Kidney epithelial cell (primary cell): Measurements from ENCODE around the gene PTCD1. TPM values are rescaled to one million over a fixed set of nuclear protein-coding genes. Genes with fewer than 3 reads are reported as not detected.
A peak's percentile ranks its signal among the peaks of the same experiment; 100 is the strongest.

Source experiments
- DNase-seq: peaks from one replicate; pipeline ENCODE4 v3.0.0-alpha.2; 2010; ENCODE audit warnings: low read depth
- H3K27me3 ChIP-seq: 2 replicates; pipeline ENCODE4 v1.6.0; 2011; ENCODE audit warnings: low read length; ENCODE audit not compliant: control insufficient read depth, insufficient read depth
- H3K36me3 ChIP-seq: 2 replicates; pipeline ENCODE4 v1.5.1; 2011; ENCODE audit warnings: low read length; ENCODE audit not compliant: control insufficient read depth, insufficient read depth
- H3K4me3 ChIP-seq: 2 replicates; pipeline ENCODE4 v1.5.1; 2011; ENCODE audit warnings: low read depth, mild to moderate bottlenecking, control low read depth, low read length
- CTCF ChIP-seq: IDR thresholded peaks from 2 replicates; pipeline ENCODE4 v1.5.1; 2011; ENCODE audit warnings: mild to moderate bottlenecking, moderate library complexity, low read length, control low read depth, inconsistent platforms; ENCODE audit not compliant: insufficient read depth, poor library complexity, severe bottlenecking
- total RNA-seq: library from RNA; depleted of rRNA; stranded (reverse); fragments of >200 nt; gene quantifications from 2 replicates; pipeline ENCODE4 v1.2.3, GENCODE V29; 2015

PTCD1 gene
- 5.6 and 13.2 TPM in 2 replicates for total RNA-seq

GRCh38 chr7:99438573-99439480 lies at the start of gene PTCD1, which contains the start of gene CPSF4:
PTCD1 (minus strand) TSS chr7:99438798; CDS start chr7:99435242, 3,556 bp downstream.
CPSF4 (plus strand) TSS chr7:99438943; CDS start chr7:99439083, 140 bp downstream.
- no peak for TF ChIP-seq CTCF
- DNase-seq = peak; percentile 79
- Histone ChIP-seq H3K36me3 (peaks cover 1% of the 10 kb centered on the region), H3K4me3 (peak within 1 kb of the TSS; percentile 99), H3K27me3 (no peaks in the 10 kb centered on the region)

- no peak for TF ChIP-seq CTCF
- H3K27me3 ChIP-seq = no peaks in the 10 kb centered on the region
- H3K36me3 ChIP-seq = no peaks in the 10 kb centered on the region
- no peak overlapping the region for H3K4me3 ChIP-seq
- no peak for DNase-seq
Measured at GRCh38 chr7:99485094-99485493, 46.5 kb upstream of the PTCD1 start.

GRCh38 chr7:99478464-99479440 lies 40.2 kb upstream of the PTCD1 start:
- Histone ChIP-seq H3K27me3 (no peaks in the 10 kb centered on the region), H3K36me3 (no peaks in the 10 kb centered on the region), H3K4me3 (no peak overlapping the region)
- no peak for DNase-seq
- TF ChIP-seq CTCF = no peak

- H3K4me3 ChIP-seq = no peak overlapping the region
- TF ChIP-seq CTCF = no peak
- no peaks in the 10 kb centered on the region for H3K36me3 ChIP-seq
- H3K27me3 ChIP-seq = no peaks in the 10 kb centered on the region
- DNase-seq = no peak
Measured at GRCh38 chr7:99476107-99476506, 37.5 kb upstream of the PTCD1 start.

GRCh38 chr7:99473315-99473596 lies 34.7 kb upstream of the PTCD1 start:
- TF ChIP-seq CTCF = no peak
- H3K4me3 ChIP-seq = peak overlapping the region; percentile 83
- H3K27me3 ChIP-seq = no peaks in the 10 kb centered on the region
- DNase-seq = peak; percentile 70
- no peaks in the 10 kb centered on the region for H3K36me3 ChIP-seq
